HG02588 (cell line): ENCODE results near the gene SAP130.

Source experiments
- ATAC-seq: cut with Tn5 transposase; IDR thresholded peaks from one replicate; pipeline ENCODE4 v1.9.1; 2021; ENCODE audit warnings: mild to moderate bottlenecking, moderate library complexity; ENCODE audit not compliant: unreplicated experiment

SAP130 gene

GRCh38 chr2:128027801-128028667, at the start of gene SAP130:
Gene SAP130 (minus strand): TSS chr2:128028059. CDS start chr2:128026292, 1,767 bp downstream.
- ATAC-seq, result peak; percentile 78

GRCh38 chr2:128076461-128077106, 48.7 kb upstream of the SAP130 start:
- ATAC-seq, result no peak

- no peak for ATAC-seq
Observed at GRCh38 chr2:128073278-128073677, 45.4 kb upstream of the SAP130 start.

- ATAC-seq, result no peak
Observed at GRCh38 chr2:128069769-128070168, 41.9 kb upstream of the SAP130 start.

- ATAC-seq, result no peak
Observed at GRCh38 chr2:128064353-128064752, 36.5 kb upstream of the SAP130 start.

- ATAC-seq, result no peak
Observed at GRCh38 chr2:128062571-128062970, 34.7 kb upstream of the SAP130 start.

GRCh38 chr2:128058114-128058513, 30.3 kb upstream of the SAP130 start:
- no peak for ATAC-seq

GRCh38 chr2:128057334-128057733, 29.5 kb upstream of the SAP130 start:
- no peak for ATAC-seq

- no peak for ATAC-seq
Observed at GRCh38 chr2:128054104-128054885, 26.4 kb upstream of the SAP130 start.

GRCh38 chr2:128053331-128053730, 25.5 kb upstream of the SAP130 start:
- no peak for ATAC-seq

- ATAC-seq, result no peak
Observed at GRCh38 chr2:128043041-128043440, 15.2 kb upstream of the SAP130 start.

GRCh38 chr2:128041561-128041960, 13.7 kb upstream of the SAP130 start:
- no peak for ATAC-seq

GRCh38 chr2:128040166-128040771, 12.4 kb upstream of the SAP130 start:
- no peak for ATAC-seq

- no peak for ATAC-seq
Observed at GRCh38 chr2:128039535-128039934, 11.7 kb upstream of the SAP130 start.

GRCh38 chr2:128038411-128038810, 10.6 kb upstream of the SAP130 start:
- ATAC-seq, result no peak

GRCh38 chr2:128037649-128038048, 9.8 kb upstream of the SAP130 start:
- no peak for ATAC-seq

- ATAC-seq, result no peak
Observed at GRCh38 chr2:128036748-128037607, 9.1 kb upstream of the SAP130 start.

- no peak for ATAC-seq
Observed at GRCh38 chr2:128032092-128032491, 4.2 kb upstream of the SAP130 start.

GRCh38 chr2:128028668-128029054, 802 bp upstream of the SAP130 start:
- ATAC-seq, result no peak

GRCh38 chr2:128027278-128027800, 520 bp downstream of the SAP130 start:
- ATAC-seq, result peak; percentile 80
